Activated T-helper 17 cell treated with anti-CD3 and anti-CD28 coated beads, Interleukin-2, amount 50 U/mL, for 72 hours (primary cell): ENCODE measurements around the gene SUSD5. TPM values are rescaled to one million over a fixed set of nuclear protein-coding genes. Genes with fewer than 3 reads are reported as not detected.
"Not testable (repeated sequence)": the region's sequence is repeated elsewhere in the genome, so short reads cannot be mapped to it uniquely, and the experiment has no call there.

Experiments used
- ATAC-seq: fragments of 150-1000 bp; cut with Tn5 transposase; replicated peaks from 2 replicates; pipeline ENCODE4 v1.10.0; 2021; ENCODE audit warnings: mild to moderate bottlenecking, moderate library complexity
- H3K27ac Mint-ChIP-seq: one replicate; pipeline ENCODE4 v1.8.0; 2022; ENCODE audit warnings: mixed read lengths
- H3K27me3 Mint-ChIP-seq: one replicate; pipeline ENCODE4 v1.8.0; 2022; ENCODE audit warnings: mixed read lengths
- H3K36me3 Mint-ChIP-seq: one replicate; pipeline ENCODE4 v1.8.0; 2022; ENCODE audit warnings: low read depth, mild to moderate bottlenecking, mixed read lengths
- H3K4me1 Mint-ChIP-seq: one replicate; pipeline ENCODE4 v1.8.0; 2022; ENCODE audit warnings: mixed read lengths
- H3K4me3 Mint-ChIP-seq: one replicate; pipeline ENCODE4 v1.8.0; 2022; ENCODE audit warnings: mild to moderate bottlenecking, mixed read lengths
- H3K9me3 Mint-ChIP-seq: one replicate; pipeline ENCODE4 v1.8.0; 2022; ENCODE audit warnings: mixed read lengths
- total RNA-seq, 2 donors: library from RNA; stranded (reverse); gene quantifications; one replicate each; pipeline ENCODE4 v1.2.3, GENCODE V29; 2022

Gene SUSD5
- total RNA-seq, 2 donors from 2014 or later: not detected

DNA sequence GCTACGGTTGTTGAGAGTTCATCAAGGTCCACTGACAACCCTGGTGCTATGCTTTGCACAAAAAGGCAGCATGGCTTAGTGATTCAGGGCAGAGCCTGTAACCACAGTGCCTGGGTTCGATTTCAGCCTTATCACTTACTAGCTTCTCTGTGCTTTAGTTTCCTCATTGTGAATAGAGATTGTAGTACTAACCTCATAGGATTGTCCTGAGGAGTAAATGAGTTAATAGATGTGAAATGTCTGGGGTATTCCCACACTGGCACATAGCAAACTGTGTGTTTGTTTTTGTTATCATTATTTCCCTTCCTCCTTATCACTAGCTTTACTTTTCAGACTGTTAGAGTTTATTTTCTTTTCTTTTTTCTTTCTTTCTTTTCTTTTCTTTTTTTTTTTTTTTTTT lies 88.5 kb downstream of the SUSD5 start:
- Mint-ChIP-seq H3K4me3 (no peak overlapping the region), H3K9me3 (no peaks in the 10 kb centered on the region), H3K27me3 (no peaks in the 10 kb centered on the region), H3K36me3 (peaks cover 72% of the 10 kb centered on the region), H3K27ac (no peak overlapping the region), H3K4me1 (peaks cover 7% of the 10 kb centered on the region)
- no peak for ATAC-seq

DNA sequence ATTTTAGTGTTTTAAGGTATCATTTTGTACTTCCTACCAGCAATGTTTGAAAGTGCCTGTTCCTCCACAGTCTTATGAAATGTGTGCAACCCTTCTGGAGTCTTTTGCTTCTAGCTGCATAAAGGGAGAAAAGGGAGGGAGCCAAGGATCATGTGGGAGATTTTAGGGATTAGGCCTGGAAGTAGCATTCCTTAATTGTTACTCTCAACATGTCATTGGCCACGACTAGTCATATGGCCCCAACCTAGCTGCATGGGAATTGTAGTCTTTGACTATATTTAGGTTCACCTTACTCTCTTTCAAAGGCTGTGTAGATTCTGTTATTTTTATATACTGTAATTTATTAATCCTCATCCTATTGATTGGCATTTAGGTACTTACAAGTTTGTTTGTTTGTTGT lies 89.9 kb downstream of the SUSD5 start:
- ATAC-seq: no peak
- Mint-ChIP-seq H3K27me3 (no peaks in the 10 kb centered on the region), H3K9me3 (no peaks in the 10 kb centered on the region), H3K27ac (no peak overlapping the region), H3K36me3 (peaks cover 73% of the 10 kb centered on the region), H3K4me3 (no peak overlapping the region), H3K4me1 (peaks cover 16% of the 10 kb centered on the region)

DNA sequence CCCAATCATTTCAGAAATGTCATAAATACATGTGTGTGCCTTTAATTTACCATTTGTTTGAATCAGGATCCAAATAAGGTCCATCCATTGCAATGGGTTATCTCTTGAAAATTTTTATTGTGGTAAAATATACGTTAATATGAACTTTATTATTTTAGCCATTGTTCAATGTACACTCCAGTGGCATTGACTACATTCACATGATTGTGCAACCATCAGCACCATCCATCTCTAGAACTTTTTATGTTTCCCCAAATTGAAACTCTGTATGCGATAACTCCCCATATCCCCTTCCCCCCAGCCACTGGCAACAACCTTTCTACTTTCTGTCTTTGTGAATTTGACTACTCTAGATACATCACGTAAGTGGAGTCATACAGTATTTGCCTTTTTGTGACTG lies 92.8 kb downstream of the SUSD5 start:
- H3K27me3 Mint-ChIP-seq: no peaks in the 10 kb centered on the region
- ATAC-seq: no peak
- peaks cover 66% of the 10 kb centered on the region for H3K36me3 Mint-ChIP-seq

DNA sequence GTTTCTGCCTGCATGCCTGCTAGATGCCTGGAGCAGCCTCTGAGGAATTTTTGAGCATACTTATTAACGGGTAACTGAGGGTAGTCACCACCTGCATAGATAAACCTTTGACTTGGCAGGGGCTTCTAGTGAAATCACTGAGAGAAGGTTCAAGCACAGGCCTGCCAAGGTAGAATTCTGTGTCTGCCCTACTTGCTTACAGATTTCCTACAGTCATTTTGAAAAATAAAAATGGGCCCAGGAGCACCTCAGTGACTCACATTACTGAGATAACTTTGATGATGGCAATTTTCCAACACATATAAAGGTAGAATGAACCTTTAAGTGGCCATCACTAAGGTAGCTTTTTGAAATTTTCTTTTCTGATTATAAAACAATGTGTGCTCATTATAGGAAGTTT lies 94.0 kb downstream of the SUSD5 start:
- H3K4me3 Mint-ChIP-seq: peak overlapping the region; percentile 13
- H3K36me3 Mint-ChIP-seq: peaks cover 62% of the 10 kb centered on the region
- H3K27ac Mint-ChIP-seq: peak overlapping the region; percentile 86
- H3K9me3 Mint-ChIP-seq: no peaks in the 10 kb centered on the region
- ATAC-seq: peak; percentile 92
- H3K27me3 Mint-ChIP-seq: no peaks in the 10 kb centered on the region
- H3K4me1 Mint-ChIP-seq: peaks cover 17% of the 10 kb centered on the region

More for the DNA sequence above, 92.8 kb downstream of the SUSD5 start:
- Mint-ChIP-seq H3K4me3 (no peak overlapping the region), H3K9me3 (no peaks in the 10 kb centered on the region), H3K27ac (peak overlapping the region; percentile 86), H3K4me1 (peaks cover 16% of the 10 kb centered on the region)

DNA sequence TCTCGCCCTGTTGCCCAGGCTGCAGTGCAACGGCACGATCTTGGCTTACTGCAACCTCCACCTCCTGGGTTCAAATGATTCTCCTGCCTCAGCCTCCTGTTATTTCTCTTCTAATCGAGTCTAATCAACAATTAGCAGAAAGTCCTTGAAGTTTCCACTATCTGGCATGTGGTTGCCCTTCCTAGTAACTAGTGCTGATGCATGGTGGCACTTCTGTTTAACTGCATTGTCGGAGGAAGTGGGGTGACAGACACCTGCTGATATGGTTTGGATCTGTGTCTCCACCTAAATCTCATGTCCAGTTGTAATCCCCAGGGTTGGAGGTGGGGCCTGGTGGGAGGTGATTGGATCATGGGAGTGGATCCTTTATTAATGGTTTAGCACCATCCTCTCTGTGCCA lies 95.6 kb downstream of the SUSD5 start:
- H3K4me3 Mint-ChIP-seq: no peak overlapping the region
- no peak overlapping the region for H3K27ac Mint-ChIP-seq
- peaks cover 55% of the 10 kb centered on the region for H3K36me3 Mint-ChIP-seq
- no peaks in the 10 kb centered on the region for H3K9me3 Mint-ChIP-seq
- no peak for ATAC-seq
- H3K4me1 Mint-ChIP-seq: peaks cover 28% of the 10 kb centered on the region
- no peaks in the 10 kb centered on the region for H3K27me3 Mint-ChIP-seq

DNA sequence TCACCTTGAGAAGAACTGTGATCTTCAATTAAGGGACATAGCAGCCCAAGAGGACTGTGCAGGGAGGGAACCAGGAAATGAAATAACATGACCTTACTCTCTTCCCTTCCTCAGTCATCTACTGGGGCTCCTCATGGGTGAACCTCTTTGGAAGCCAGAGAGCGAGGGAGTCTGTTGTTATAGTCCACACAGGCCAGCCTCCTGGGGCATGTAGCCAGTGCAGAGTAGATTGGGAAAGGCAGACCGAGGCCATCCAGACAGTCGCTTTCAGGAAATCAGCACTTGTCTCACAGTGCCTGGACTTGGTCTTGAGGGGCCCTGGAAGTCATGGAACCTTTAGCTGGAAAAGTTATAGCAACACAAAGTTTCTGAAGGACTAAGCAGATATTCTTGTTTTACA lies 98.7 kb downstream of the SUSD5 start:
- Mint-ChIP-seq H3K4me1 (peaks cover 34% of the 10 kb centered on the region), H3K27me3 (no peaks in the 10 kb centered on the region), H3K27ac (peak overlapping the region; percentile 9), H3K4me3 (no peak overlapping the region), H3K9me3 (no peaks in the 10 kb centered on the region), H3K36me3 (peaks cover 34% of the 10 kb centered on the region)
- ATAC-seq: no peak

DNA sequence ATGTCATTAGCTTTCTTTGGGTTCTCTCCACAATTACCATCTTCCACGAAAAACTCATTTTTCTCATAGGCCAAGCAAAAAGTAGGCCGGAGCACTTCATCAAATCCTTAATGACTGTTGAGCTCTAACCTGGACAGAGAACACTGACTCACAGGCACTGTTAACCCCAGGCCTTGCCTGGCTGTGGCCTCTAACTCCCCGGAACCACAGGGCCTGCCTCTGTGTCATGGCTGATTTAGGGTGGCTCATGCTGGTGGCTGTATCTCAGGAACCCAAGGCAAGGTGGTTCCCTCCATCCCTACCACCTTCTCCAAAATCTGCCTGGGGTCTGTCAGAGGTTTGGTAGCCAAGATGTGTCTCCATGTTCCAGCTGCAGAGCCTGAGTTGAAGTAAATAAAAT lies 101.1 kb downstream of the SUSD5 start:
- Mint-ChIP-seq H3K4me1 (peaks cover 29% of the 10 kb centered on the region), H3K27ac (peak overlapping the region; percentile 53), H3K4me3 (peak overlapping the region; percentile 22), H3K27me3 (no peaks in the 10 kb centered on the region), H3K36me3 (peaks cover 22% of the 10 kb centered on the region), H3K9me3 (no peaks in the 10 kb centered on the region)
- peak; percentile 19 for ATAC-seq

DNA sequence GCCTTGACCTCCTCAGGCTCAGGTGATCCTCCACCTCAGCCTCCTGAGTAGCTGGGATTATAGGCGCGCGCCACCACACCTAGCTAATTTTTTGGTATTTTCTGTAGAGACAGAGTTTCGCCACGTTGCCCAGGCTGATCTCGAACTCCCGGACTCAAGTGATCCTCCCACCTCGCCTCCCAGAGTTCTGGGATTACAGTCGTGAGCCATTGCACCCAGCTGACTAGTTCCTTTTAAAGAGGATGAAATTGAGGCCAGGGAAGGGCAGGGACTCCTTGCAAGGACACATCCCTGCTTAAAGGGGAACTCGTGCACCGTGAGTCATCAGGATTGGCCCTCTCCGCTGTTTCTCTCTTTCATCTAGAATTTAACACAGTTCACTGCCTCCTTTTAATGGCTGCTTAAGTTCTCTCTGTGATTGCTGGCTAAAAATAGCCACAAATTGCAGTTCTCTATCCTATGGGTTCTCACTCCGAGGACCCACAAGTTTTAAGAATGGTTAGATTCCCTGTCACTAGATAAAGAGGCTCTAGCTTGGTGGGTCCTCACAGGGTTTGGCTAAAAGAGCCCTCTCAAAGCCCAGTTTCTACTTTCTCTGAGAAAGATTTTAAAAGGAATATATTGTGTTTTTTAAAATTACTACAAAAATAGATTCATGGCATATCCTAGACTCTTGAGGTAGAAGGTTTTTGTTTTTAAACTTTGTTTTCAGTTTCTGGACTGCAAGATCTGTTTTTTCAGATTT lies 103.4 kb downstream of the SUSD5 start:
- Mint-ChIP-seq H3K9me3 (no peaks in the 10 kb centered on the region), H3K4me1 (peaks cover 43% of the 10 kb centered on the region), H3K27ac (no peak overlapping the region), H3K36me3 (no peaks in the 10 kb centered on the region), H3K4me3 (peak overlapping the region; percentile 87), H3K27me3 (no peaks in the 10 kb centered on the region)
- no peak for ATAC-seq

DNA sequence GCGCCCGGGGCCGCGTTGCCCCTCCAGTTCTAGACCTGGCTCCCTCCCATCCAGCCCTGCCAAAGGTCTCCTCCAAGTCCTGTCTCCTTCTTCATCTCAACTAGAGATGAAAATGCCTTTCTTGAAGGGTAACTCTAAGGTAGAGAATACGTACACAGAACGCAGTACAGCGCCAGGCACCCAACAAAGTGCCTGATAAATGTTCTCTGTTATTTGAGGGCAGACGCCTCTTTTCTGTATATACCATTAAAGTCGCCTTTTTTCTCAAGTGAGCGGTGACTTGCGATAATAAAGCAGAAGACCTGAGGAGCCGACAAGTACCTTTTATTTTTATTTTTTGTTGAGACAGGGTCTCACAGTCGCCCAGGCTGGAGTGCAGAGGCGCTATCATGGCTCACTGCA lies 104.0 kb downstream of the SUSD5 start:
- Mint-ChIP-seq H3K27ac (no peak overlapping the region), H3K4me3 (peak overlapping the region; percentile 87), H3K4me1 (peaks cover 42% of the 10 kb centered on the region), H3K27me3 (no peaks in the 10 kb centered on the region), H3K36me3 (no peaks in the 10 kb centered on the region), H3K9me3 (no peaks in the 10 kb centered on the region)
- no peak for ATAC-seq

DNA sequence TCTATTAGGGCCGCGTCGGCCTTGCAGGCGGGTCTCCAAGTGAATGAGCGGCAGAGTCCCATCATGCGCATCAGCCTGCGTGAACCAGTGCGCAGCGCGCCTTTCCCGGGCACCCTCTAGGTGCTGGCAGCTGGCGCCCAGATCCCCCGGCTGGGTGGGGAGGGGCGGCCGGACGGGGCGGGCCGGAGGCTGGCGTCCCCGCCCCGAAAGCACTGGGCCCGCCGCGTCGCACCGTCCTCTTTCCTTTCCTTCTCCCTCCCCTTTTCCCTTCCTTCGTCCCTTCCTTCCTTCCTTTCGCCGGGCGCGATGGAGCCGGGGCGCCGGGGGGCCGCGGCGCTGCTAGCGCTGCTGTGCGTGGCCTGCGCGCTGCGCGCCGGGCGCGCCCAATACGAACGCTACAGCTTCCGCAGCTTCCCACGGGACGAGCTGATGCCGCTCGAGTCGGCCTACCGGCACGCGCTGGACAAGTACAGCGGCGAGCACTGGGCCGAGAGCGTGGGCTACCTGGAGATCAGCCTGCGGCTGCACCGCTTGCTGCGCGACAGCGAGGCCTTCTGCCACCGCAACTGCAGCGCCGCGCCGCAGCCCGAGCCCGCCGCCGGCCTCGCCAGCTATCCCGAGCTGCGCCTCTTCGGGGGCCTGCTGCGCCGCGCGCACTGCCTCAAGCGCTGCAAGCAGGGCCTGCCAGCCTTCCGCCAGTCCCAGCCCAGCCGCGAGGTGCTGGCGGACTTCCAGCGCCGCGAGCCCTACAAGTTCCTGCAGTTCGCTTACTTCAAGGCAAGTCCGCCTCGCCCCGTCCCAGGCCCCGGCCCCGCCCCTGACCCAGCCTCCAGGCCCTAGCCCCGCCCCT lies 104.6 kb downstream of the SUSD5 start, which contains the start of gene CRTAP:
Gene CRTAP, plus strand, starts transcription at position 243 of the 850 bp plus-strand sequence. Its CDS starts 64 bp downstream, at position 307.
- Mint-ChIP-seq H3K9me3 (no peaks in the 10 kb centered on the region), H3K36me3 (no peaks in the 10 kb centered on the region), H3K27me3 (no peaks in the 10 kb centered on the region), H3K4me3 (peak within 1 kb of the TSS; percentile 87), H3K27ac (peak within 1 kb of the TSS; percentile 79), H3K4me1 (peaks cover 37% of the 10 kb centered on the region)
- ATAC-seq: peak; percentile 84

DNA sequence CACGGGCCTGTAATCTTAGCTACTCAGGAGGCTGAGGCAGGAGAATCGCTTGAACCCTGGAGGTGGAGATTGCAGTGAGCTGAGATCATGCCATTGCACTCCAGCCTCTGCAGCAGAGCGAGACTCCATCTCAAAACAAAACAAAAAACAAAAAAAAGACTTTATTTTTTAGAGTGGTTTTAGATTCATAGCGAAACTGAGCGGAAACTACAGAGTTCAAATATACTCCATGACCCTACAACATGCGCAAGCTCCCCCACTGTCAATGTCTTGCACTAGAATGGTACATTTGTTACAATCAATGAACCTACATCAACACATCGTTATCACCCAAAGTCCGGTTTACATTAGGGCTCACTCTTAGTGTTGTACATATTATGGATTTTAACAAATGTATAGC lies 107.0 kb downstream of the SUSD5 start:
- peak overlapping the region; percentile 87 for H3K4me3 Mint-ChIP-seq
- ATAC-seq: peak; percentile 22
- H3K27ac Mint-ChIP-seq: peak overlapping the region; percentile 14

DNA sequence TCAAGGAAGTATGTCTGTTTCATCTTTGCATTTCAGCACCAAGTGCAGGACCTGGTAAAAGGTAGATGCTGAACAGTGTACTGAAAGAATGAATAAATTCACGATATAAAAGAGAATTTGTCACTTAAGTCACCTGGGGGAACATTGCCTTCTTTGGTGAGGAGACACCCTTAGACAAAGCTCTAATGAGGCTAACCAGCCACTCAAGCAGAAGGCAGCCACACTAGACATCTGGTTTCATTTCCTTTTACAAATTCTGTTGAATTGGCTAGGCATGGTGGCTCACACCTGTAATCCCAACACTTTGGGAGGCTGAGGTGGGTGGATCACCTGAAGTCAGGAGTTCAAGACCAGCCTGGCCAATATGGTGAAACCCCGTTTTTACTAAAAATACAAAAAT lies 111.8 kb downstream of the SUSD5 start:
- H3K36me3 Mint-ChIP-seq, ATAC-seq, H3K4me3 Mint-ChIP-seq, H3K27me3 Mint-ChIP-seq, H3K9me3 Mint-ChIP-seq, H3K27ac Mint-ChIP-seq, H3K4me1 Mint-ChIP-seq: not testable (repeated sequence)

More for the DNA sequence above, 107.0 kb downstream of the SUSD5 start:
- Mint-ChIP-seq H3K4me1 (peaks cover 21% of the 10 kb centered on the region), H3K9me3 (no peaks in the 10 kb centered on the region), H3K27me3 (no peaks in the 10 kb centered on the region), H3K36me3 (no peaks in the 10 kb centered on the region)

DNA sequence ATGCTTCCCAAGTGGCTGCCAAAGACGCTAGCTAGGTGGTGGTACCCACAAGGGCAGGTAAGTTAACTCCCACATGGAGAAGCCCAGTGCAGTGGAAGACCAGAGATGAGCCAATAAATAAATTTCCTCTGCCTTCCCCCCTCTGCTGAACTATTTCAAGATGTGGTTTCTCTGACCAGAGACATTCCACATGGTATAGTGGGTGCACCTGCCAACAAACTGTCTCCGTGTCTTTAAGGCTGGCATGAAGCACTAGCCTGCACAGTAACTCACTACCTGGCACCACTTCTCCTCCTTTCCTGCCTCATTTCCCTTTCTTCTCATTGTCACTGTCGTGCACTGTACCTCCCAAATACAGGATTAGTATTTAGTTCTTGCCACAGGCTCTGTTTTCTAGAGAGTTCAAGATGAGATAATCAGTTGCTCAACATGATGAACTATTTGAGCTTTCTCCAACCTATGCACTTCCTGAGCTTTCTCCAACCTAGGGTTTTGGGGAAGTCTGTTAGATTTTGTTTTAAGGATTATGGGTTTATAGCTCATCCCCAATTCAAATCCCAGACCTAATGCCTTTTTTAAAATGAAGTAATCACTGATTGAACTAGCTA lies 113.2 kb downstream of the SUSD5 start:
- Mint-ChIP-seq H3K36me3 (no peaks in the 10 kb centered on the region), H3K27me3 (no peaks in the 10 kb centered on the region)

DNA sequence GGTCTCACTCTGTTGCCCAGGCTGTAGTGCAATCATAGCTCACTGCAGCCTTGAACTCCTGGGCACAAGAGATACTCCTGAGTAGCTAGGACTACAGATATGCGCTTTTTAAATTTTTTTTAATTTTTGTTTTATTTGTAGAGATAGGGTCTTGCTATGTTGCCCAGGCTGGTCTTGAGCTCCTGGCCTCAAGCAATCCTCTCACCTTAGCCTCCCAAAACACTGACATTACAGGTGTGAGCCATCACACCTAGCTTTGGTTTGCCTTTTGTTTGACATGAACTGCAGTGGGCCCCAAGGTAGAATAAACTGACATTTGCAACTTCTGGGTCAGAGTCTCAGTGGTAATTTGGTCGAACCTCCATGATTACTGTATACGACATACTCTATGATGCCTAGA lies 113.8 kb downstream of the SUSD5 start:
- Mint-ChIP-seq H3K27ac (no peak overlapping the region), H3K27me3 (no peaks in the 10 kb centered on the region), H3K9me3 (no peaks in the 10 kb centered on the region), H3K4me3 (no peak overlapping the region), H3K36me3 (no peaks in the 10 kb centered on the region), H3K4me1 (no peaks in the 10 kb centered on the region)
- ATAC-seq: no peak

More for the DNA sequence above, 113.2 kb downstream of the SUSD5 start:
- H3K9me3 Mint-ChIP-seq: no peaks in the 10 kb centered on the region
- no peak for ATAC-seq
- no peak overlapping the region for H3K4me3 Mint-ChIP-seq
- no peaks in the 10 kb centered on the region for H3K4me1 Mint-ChIP-seq
- no peak overlapping the region for H3K27ac Mint-ChIP-seq
